Ovary (tissue), 3 donors: ENCODE data around the gene GPC6.

Experiments
- CTCF ChIP-seq, 3 donors: fragments of 450-650 bp in 2 of 3; fragments of 200-600 bp in 1 of 3; IDR thresholded peaks; one replicate each; pipeline versions ENCODE4 v1.5.1 to v1.8.0; 2016 to 2022; ENCODE audit warnings: antibody characterized with exemption in 3 of 3, mild to moderate bottlenecking in 1 of 3
- EP300 ChIP-seq: sonication (generic); formaldehyde crosslinking; IDR thresholded peaks from one replicate; pipeline ENCODE4 v1.6.1; 2017; ENCODE audit warnings: antibody characterized with exemption
- donor health status: DM: no; HTN: no; CAD: no.

- TF ChIP-seq CTCF (IDR thresholded peaks at IDR 0.05) (no peak), EP300 (no peak)
Measured at GRCh38 chr13:94411747-94412146, 1185.1 kb downstream of the GPC6 start.
